IMR-90 (cell line): Measurements from ENCODE around the gene ABCA3. TPM values are rescaled to one million over a fixed set of nuclear protein-coding genes. Genes with fewer than 3 reads are reported as not detected.

Experiments
- ATAC-seq: fragments of 200-7000 bp; cut with Tn5 transposase; 2 replicates; pipeline ENCODE4 v1.9.1; 2020; ENCODE audit warnings: low read depth, mild to moderate bottlenecking, moderate library complexity
- BruUV-seq: library from RNA; stranded (reverse); fragments of 400-500 nt; replicated peaks from 2 replicates; lab custom pipeline; 2021; lab: Mats Ljungman, UMichigan
- CTCF ChIA-PET: fragments of 300-600 bp; formaldehyde crosslinking; extraction: SDS; loops from one replicate; lab custom pipeline; 2021; ENCODE audit warnings: antibody characterized with exemption; lab: Yijun Ruan, JAX
- POLR2A ChIA-PET: fragments of 300-600 bp; sonication (Branson Sonifier 250); formaldehyde crosslinking; loops from one replicate; lab custom pipeline; 2022; ENCODE audit warnings: antibody characterized with exemption; ENCODE audit not compliant: unreplicated experiment; lab: Charles Lee
- DNase-seq: peaks from one replicate; pipeline ENCODE4 v3.0.0; 2013
- H2AFZ ChIP-seq: replicated peaks from 2 replicates; pipeline ENCODE3; 2013; ENCODE audit warnings: low read length, mild to moderate bottlenecking; ENCODE audit not compliant: poor library complexity
- H2AK5ac ChIP-seq: 2 replicates; pipeline ENCODE4 v1.6.1; 2013; ENCODE audit warnings: low read depth, low read length, inconsistent platforms
- H2AK9ac ChIP-seq: replicated peaks from 2 replicates; pipeline ENCODE3; 2013; ENCODE audit warnings: mild to moderate bottlenecking, low read depth, low read length, moderate library complexity; ENCODE audit not compliant: poor library complexity
- H2BK120ac ChIP-seq: 2 replicates; pipeline ENCODE4 v1.6.1; 2013; ENCODE audit warnings: low read depth, low read length, inconsistent platforms
- H2BK15ac ChIP-seq: 3 replicates; pipeline ENCODE4 v1.6.1; 2013; ENCODE audit warnings: low read depth, low read length, inconsistent platforms
- H2BK20ac ChIP-seq: 2 replicates; pipeline ENCODE4 v1.6.1; 2013; ENCODE audit warnings: low read depth, mild to moderate bottlenecking, inconsistent platforms, low read length, moderate library complexity
- H2BK5ac ChIP-seq: 2 replicates; pipeline ENCODE4 v1.6.1; 2013; ENCODE audit warnings: mild to moderate bottlenecking, low read depth, low read length, inconsistent platforms; ENCODE audit not compliant: poor library complexity, severe bottlenecking
- H3K14ac ChIP-seq: replicated peaks from 2 replicates; pipeline ENCODE4 v1.6.1; 2013; ENCODE audit warnings: low read depth, low read length, inconsistent platforms
- H3K18ac ChIP-seq: 2 replicates; pipeline ENCODE4 v1.6.1; 2013; ENCODE audit warnings: low read depth, low read length, control low read depth
- H3K23ac ChIP-seq: 2 replicates; pipeline ENCODE4 v1.6.1; 2013; ENCODE audit warnings: low read depth, low read length, inconsistent platforms
- H3K27ac ChIP-seq: 2 replicates; pipeline ENCODE4 v1.5.1; 2013; ENCODE audit warnings: mild to moderate bottlenecking, control low read depth, low read length; ENCODE audit not compliant: insufficient read depth
- H3K27me3 ChIP-seq: 2 replicates; pipeline ENCODE4 v1.6.1; 2013; ENCODE audit warnings: low read length; ENCODE audit not compliant: control insufficient read depth, insufficient read depth
- H3K36me3 ChIP-seq: 2 replicates; pipeline ENCODE4 v1.6.1; 2013; ENCODE audit warnings: low read length, mixed read lengths; ENCODE audit not compliant: control insufficient read depth, insufficient read depth
- H3K4ac ChIP-seq: 2 replicates; pipeline ENCODE4 v1.6.1; 2013; ENCODE audit warnings: low read depth, low read length, inconsistent platforms
- H3K4me1 ChIP-seq: 2 replicates; pipeline ENCODE4 v1.6.1; 2013; ENCODE audit warnings: low read length, mixed read lengths; ENCODE audit not compliant: control insufficient read depth, insufficient read depth
- H3K4me2 ChIP-seq: 2 replicates; pipeline ENCODE4 v1.6.1; 2013; ENCODE audit warnings: low read depth, mild to moderate bottlenecking, control low read depth, low read length, moderate library complexity
- H3K4me3 ChIP-seq: 2 replicates; pipeline ENCODE4 v1.5.1; 2013; ENCODE audit warnings: low read depth, mild to moderate bottlenecking, control low read depth, low read length, moderate library complexity; ENCODE audit not compliant: insufficient read depth
- H3K56ac ChIP-seq: 2 replicates; pipeline ENCODE4 v1.6.1; 2013; ENCODE audit warnings: low read length, inconsistent platforms; ENCODE audit not compliant: insufficient read depth; ENCODE audit errors: extremely low read depth
- H3K79me1 ChIP-seq, 2 experiments: 2 replicates each; pipeline ENCODE4 v1.6.1; 2013; ENCODE audit warnings: low read length in 2 of 2, inconsistent platforms in 1 of 2, low read depth in 1 of 2
- H3K9ac ChIP-seq: 2 replicates; pipeline ENCODE4 v1.6.1; 2013; ENCODE audit warnings: low read depth, low read length, control low read depth
- H3K9me1 ChIP-seq: 2 replicates; pipeline ENCODE4 v1.6.1; 2013; ENCODE audit warnings: low read length, inconsistent platforms; ENCODE audit not compliant: insufficient read depth
- H3K9me3 ChIP-seq: 2 replicates; pipeline ENCODE4 v1.6.1; 2013; ENCODE audit warnings: low read length; ENCODE audit not compliant: control insufficient read depth, insufficient read depth
- H4K20me1 ChIP-seq: 2 replicates; pipeline ENCODE4 v1.6.1; 2013; ENCODE audit warnings: low read length, inconsistent platforms; ENCODE audit not compliant: insufficient read depth
- H4K5ac ChIP-seq: 2 replicates; pipeline ENCODE4 v1.6.1; 2013; ENCODE audit warnings: mild to moderate bottlenecking, low read depth, low read length, control low read depth
- H4K8ac ChIP-seq, 2 experiments: 2 replicates each; pipeline ENCODE4 v1.6.1; 2013; ENCODE audit warnings: low read depth in 2 of 2, low read length in 2 of 2, control low read depth in 1 of 2, inconsistent platforms in 1 of 2
- H4K91ac ChIP-seq: 2 replicates; pipeline ENCODE4 v1.6.1; 2013; ENCODE audit warnings: low read depth, low read length, inconsistent platforms; ENCODE audit not compliant: insufficient read depth
- BHLHE40 ChIP-seq: fragments of 150-350 bp; IDR thresholded peaks from 2 replicates; pipeline ENCODE4 v1.6.1; 2016; ENCODE audit warnings: mild to moderate bottlenecking, low read depth, low read length
- CEBPB ChIP-seq: IDR thresholded peaks from 2 replicates; pipeline ENCODE4 v1.6.1; 2012; ENCODE audit warnings: low read depth, low read length, improper control_type of control experiment
- CHD1 ChIP-seq: IDR thresholded peaks from 2 replicates; pipeline ENCODE4 v1.6.1; 2012; ENCODE audit warnings: low read depth, low read length, improper control_type of control experiment
- FOS ChIP-seq: fragments of 150-350 bp; IDR thresholded peaks from 2 replicates; pipeline ENCODE4 v1.6.1; 2016; ENCODE audit warnings: low read depth, low read length
- MAFK ChIP-seq: IDR thresholded peaks from 2 replicates; pipeline ENCODE4 v1.6.1; 2012; ENCODE audit warnings: low read depth, low read length, improper control_type of control experiment
- MAZ ChIP-seq: IDR thresholded peaks from 2 replicates; pipeline ENCODE4 v1.6.1; 2012; ENCODE audit warnings: low read depth, mild to moderate bottlenecking, low read length, improper control_type of control experiment, moderate library complexity, borderline replicate concordance
- MXI1 ChIP-seq: IDR thresholded peaks from 2 replicates; pipeline ENCODE4 v1.6.1; 2012; ENCODE audit warnings: low read depth, mild to moderate bottlenecking, low read length, moderate library complexity, borderline replicate concordance
- NFE2L2 ChIP-seq: fragments of 150-350 bp; IDR thresholded peaks from 2 replicates; pipeline ENCODE4 v1.6.1; 2016; ENCODE audit warnings: low read depth, mild to moderate bottlenecking, low read length
- POLR2A ChIP-seq: IDR thresholded peaks from 2 replicates; pipeline ENCODE4 v1.6.1; 2012; ENCODE audit warnings: mild to moderate bottlenecking, low read depth, low read length
- RAD21 ChIP-seq: IDR thresholded peaks from 2 replicates; pipeline ENCODE4 v1.6.1; 2012; ENCODE audit warnings: low read length, improper control_type of control experiment
- RCOR1 ChIP-seq: IDR thresholded peaks from 2 replicates; pipeline ENCODE4 v1.6.1; 2012; ENCODE audit warnings: mild to moderate bottlenecking, low read length, improper control_type of control experiment; ENCODE audit not compliant: insufficient replicate concordance
- RFX5 ChIP-seq: IDR thresholded peaks from 2 replicates; pipeline ENCODE4 v1.8.0; 2012; ENCODE audit warnings: low read depth, mild to moderate bottlenecking, low read length, moderate library complexity
- SMC3 ChIP-seq: fragments of 150-350 bp; IDR thresholded peaks from 2 replicates; pipeline ENCODE4 v1.6.1; 2016; ENCODE audit warnings: low read depth, mild to moderate bottlenecking, antibody characterized with exemption, low read length, moderate library complexity
- WGBS, 2 experiments: methylation state at CpG; one replicate each; pipeline versions ENCODE4 v1.1.5 to v1.1.7; 2013; ENCODE audit warnings: missing lambda C conversion rate in 2 of 2; ENCODE audit not compliant: insufficient read length in 1 of 2; ENCODE audit errors: extremely low coverage in 2 of 2; 5-methylcytosine and 5-hydroxymethylcytosine counted together
- dilution Hi-C: fragments of 300-500 bp; cut with HindIII; formaldehyde crosslinking; loops from one replicate; pipeline ENCODE4 v1.14.3; 2018; ENCODE audit warnings: low sequenced_read_pairs; ENCODE audit not compliant: unreplicated experiment
- in situ Hi-C: fragments of 300-500 bp; cut with MboI; formaldehyde crosslinking; loops from 3 replicates; pipeline ENCODE4 v1.14.3; 2019; ENCODE audit warnings: low sequenced_read_pairs, inconsistent platforms, mixed read lengths
- intact Hi-C: fragments of 100-400 bp; cut with micrococcal nuclease; formaldehyde crosslinking; loops from 2 replicates; pipeline ENCODE4 v1.10.0; 2022
- polyA plus RNA-seq, 3 experiments: library from polyadenylated mRNA; depleted of rRNA; stranded (reverse); fragments of >200 nt; gene quantifications; 2 replicates each; pipeline ENCODE4 v1.2.3, GENCODE V29; 2012; ENCODE audit warnings: low replicate concordance in 1 of 3
- total RNA-seq: library from RNA; depleted of rRNA; stranded (reverse); fragments of >200 nt; gene quantifications from 2 replicates; pipeline ENCODE4 v1.2.3, GENCODE V29; 2012
- TF ChIP-seq, protein P1 (sequence below): fragments of 150-350 bp; IDR thresholded peaks from 2 replicates; pipeline ENCODE4 v1.6.1; 2016; ENCODE audit warnings: low read depth, mild to moderate bottlenecking, low read length, moderate library complexity, borderline replicate concordance
- TF ChIP-seq, protein P2 (sequence below): fragments of 150-350 bp; IDR thresholded peaks from 2 replicates; pipeline ENCODE4 v1.6.1; 2017; ENCODE audit warnings: mild to moderate bottlenecking, antibody characterized with exemption, low read length, low read depth
- TF ChIP-seq, protein P3 (sequence below): conservative IDR thresholded peaks from 2 replicates; pipeline ENCODE4 v1.5.1; 2012; ENCODE audit warnings: mild to moderate bottlenecking, low read depth, low read length, improper control_type of control experiment

ABCA3 gene
- total and polyA plus RNA-seq, 2 of the 4 experiments (the other 2 are of a cell fraction): 0.18 to 0.22 TPM

DNA sequence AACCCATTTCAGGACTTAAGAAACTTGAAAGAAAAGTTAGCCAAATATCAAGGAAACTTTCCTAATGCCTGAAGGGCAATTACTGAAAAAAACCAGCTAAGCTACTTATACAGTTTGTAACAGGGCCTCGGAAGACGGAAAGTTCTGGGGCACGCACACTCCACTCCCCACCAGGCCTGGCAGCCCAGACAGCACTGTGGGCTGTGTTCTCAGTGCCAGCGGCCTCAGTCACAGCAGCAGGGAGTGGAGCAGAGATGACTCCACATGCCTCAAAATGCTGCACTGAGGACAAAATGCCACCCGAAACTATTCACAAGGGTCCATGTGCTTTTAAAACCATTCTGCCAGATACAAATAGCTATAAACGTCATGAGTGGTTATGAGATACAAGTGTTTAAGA is 82.8 kb downstream of the ABCA3 start:
- H3K27me3 ChIP-seq: no peaks in the 10 kb centered on the region
- CTCF ChIA-PET: no interaction called here
- no TSS peak for BruUV-seq
- no peaks in the 10 kb centered on the region for H3K4me1 ChIP-seq
- in situ Hi-C loops (loop anchor here (10.0 kb wide), 1 partner anchor 247 kb away; no protein-coding TSS in a partner anchor), intact Hi-C loops (no loop called here), dilution Hi-C loops (no loop called here)
- no peak overlapping the region for H3K9ac ChIP-seq
- H4K20me1 ChIP-seq: peaks cover 28% of the 10 kb centered on the region
- POLR2A ChIA-PET: no interaction called here
- H3K14ac ChIP-seq: no peak overlapping the region
- H2BK20ac ChIP-seq: no peak overlapping the region
- H3K4me2 ChIP-seq: no peak overlapping the region
- no peak overlapping the region for H3K27ac ChIP-seq
- peaks cover 60% of the 10 kb centered on the region for H3K36me3 ChIP-seq
- 100% methylated on average over 3 of the region's 6 CpGs; no CpG with 5 or more reads in 1 of the 2 experiments for WGBS, 2 experiments
- no peaks in the 10 kb centered on the region for H3K9me1 ChIP-seq
- peaks cover 27 to 45% of the 10 kb centered on the region in 2 experiments for H3K79me1 ChIP-seq
- H2AK9ac ChIP-seq: no peak overlapping the region
- DNase-seq (no peak), ATAC-seq (no peak)
- no peak overlapping the region for H2BK5ac ChIP-seq
- H3K4ac ChIP-seq: no peak overlapping the region
- no peak overlapping the region for H3K56ac ChIP-seq
- no peak overlapping the region for H4K8ac ChIP-seq
- no peak overlapping the region for H2BK15ac ChIP-seq
- no peak overlapping the region for H4K91ac ChIP-seq
- H4K5ac ChIP-seq: no peak overlapping the region
- H2AFZ ChIP-seq: no peak overlapping the region
- no peak overlapping the region for H2BK120ac ChIP-seq
- no peak overlapping the region for H3K23ac ChIP-seq
- H2AK5ac ChIP-seq: no peak overlapping the region
- H3K9me3 ChIP-seq: no peaks in the 10 kb centered on the region
- TF ChIP-seq MAFK (no peak), MXI1 (no peak), SMC3 (no peak), CEBPB (no peak), NFE2L2 (no peak), BHLHE40 (no peak), FOS (no peak), CHD1 (no peak), POLR2A (no peak), MAZ (no peak), RFX5 (no peak), RCOR1 (no peak), RAD21 (no peak)
- TF ChIP-seq, protein P1, sequence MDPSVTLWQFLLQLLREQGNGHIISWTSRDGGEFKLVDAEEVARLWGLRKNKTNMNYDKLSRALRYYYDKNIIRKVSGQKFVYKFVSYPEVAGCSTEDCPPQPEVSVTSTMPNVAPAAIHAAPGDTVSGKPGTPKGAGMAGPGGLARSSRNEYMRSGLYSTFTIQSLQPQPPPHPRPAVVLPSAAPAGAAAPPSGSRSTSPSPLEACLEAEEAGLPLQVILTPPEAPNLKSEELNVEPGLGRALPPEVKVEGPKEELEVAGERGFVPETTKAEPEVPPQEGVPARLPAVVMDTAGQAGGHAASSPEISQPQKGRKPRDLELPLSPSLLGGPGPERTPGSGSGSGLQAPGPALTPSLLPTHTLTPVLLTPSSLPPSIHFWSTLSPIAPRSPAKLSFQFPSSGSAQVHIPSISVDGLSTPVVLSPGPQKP: no peak
- TF ChIP-seq, protein P2, sequence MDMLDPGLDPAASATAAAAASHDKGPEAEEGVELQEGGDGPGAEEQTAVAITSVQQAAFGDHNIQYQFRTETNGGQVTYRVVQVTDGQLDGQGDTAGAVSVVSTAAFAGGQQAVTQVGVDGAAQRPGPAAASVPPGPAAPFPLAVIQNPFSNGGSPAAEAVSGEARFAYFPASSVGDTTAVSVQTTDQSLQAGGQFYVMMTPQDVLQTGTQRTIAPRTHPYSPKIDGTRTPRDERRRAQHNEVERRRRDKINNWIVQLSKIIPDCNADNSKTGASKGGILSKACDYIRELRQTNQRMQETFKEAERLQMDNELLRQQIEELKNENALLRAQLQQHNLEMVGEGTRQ: no peak
- TF ChIP-seq, protein P3, sequence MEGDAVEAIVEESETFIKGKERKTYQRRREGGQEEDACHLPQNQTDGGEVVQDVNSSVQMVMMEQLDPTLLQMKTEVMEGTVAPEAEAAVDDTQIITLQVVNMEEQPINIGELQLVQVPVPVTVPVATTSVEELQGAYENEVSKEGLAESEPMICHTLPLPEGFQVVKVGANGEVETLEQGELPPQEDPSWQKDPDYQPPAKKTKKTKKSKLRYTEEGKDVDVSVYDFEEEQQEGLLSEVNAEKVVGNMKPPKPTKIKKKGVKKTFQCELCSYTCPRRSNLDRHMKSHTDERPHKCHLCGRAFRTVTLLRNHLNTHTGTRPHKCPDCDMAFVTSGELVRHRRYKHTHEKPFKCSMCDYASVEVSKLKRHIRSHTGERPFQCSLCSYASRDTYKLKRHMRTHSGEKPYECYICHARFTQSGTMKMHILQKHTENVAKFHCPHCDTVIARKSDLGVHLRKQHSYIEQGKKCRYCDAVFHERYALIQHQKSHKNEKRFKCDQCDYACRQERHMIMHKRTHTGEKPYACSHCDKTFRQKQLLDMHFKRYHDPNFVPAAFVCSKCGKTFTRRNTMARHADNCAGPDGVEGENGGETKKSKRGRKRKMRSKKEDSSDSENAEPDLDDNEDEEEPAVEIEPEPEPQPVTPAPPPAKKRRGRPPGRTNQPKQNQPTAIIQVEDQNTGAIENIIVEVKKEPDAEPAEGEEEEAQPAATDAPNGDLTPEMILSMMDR: no peak
- H3K4me3 ChIP-seq: no peak overlapping the region
- no peak overlapping the region for H3K18ac ChIP-seq
